Uterus (tissue), 4 donors: ENCODE results near the gene PRRC2C. TPM values are rescaled to one million over a fixed set of nuclear protein-coding genes. Genes with fewer than 3 reads are reported as not detected.

Experiments
- DNase-seq, 2 donors: peaks; one replicate each; pipeline ENCODE4 v3.0.0-alpha.2; 2019 to 2020
- H3K27ac ChIP-seq, 2 donors: fragments of 200-600 bp; sonication (generic); 1 replicate in 1 of 2; 2 replicates in 1 of 2; pipeline ENCODE4 v1.5.1; 2016 to 2018
- H3K27me3 ChIP-seq, 2 donors: fragments of 200-600 bp; sonication (generic); one replicate each; pipeline ENCODE4 v1.5.1; 2018 to 2019; ENCODE audit warnings: control low read depth in 1 of 2
- H3K36me3 ChIP-seq, 2 donors: fragments of 200-600 bp; sonication (generic); one replicate each; pipeline ENCODE4 v1.5.1; 2019; ENCODE audit warnings: control low read depth in 1 of 2
- H3K4me1 ChIP-seq, 2 donors: fragments of 200-600 bp; sonication (generic); one replicate each; pipeline ENCODE4 v1.5.1; 2018 to 2019; ENCODE audit warnings: control low read depth in 1 of 2
- H3K4me3 ChIP-seq, 2 donors: fragments of 200-600 bp; sonication (generic); 1 replicate in 1 of 2; 2 replicates in 1 of 2; pipeline ENCODE4 v1.5.1; 2018 to 2019; ENCODE audit warnings: mild to moderate bottlenecking in 1 of 2
- H3K9me3 ChIP-seq, 2 donors: fragments of 200-600 bp; sonication (generic); one replicate each; pipeline ENCODE4 v1.5.1; 2019; ENCODE audit warnings: control low read depth in 1 of 2
- POLR2A ChIP-seq, 2 donors: fragments of 450-650 bp; IDR thresholded peaks; one replicate each; pipeline ENCODE4 v1.6.1; 2016; ENCODE audit warnings: antibody characterized with exemption in 2 of 2, mild to moderate bottlenecking in 1 of 2, moderate library complexity in 1 of 2
- intact Hi-C: fragments of 100-400 bp; cut with DNase I; formaldehyde crosslinking; loops from one replicate; pipeline ENCODE4 v1.15.1; 2023; ENCODE audit warnings: low total_unique reads
- total RNA-seq, 4 donors: library from RNA; depleted of rRNA in 3 of 4; stranded (reverse); fragments of >200 nt in 3 of 4; gene quantifications; one replicate each; pipeline versions ENCODE4 v1.1.0 to v1.2.4, GENCODE V29; 2014 to 2023
- TF ChIP-seq, protein P1 (sequence below), 4 experiments: fragments of 200-600 bp in 2 of 4; fragments of 450-650 bp in 2 of 4; sonication (generic) in 2 of 4; IDR thresholded peaks; one replicate each; pipeline ENCODE4 v1.5.1; 2016 to 2019; ENCODE audit warnings: antibody characterized with exemption in 4 of 4, mild to moderate bottlenecking in 2 of 4, moderate library complexity in 1 of 4
- donor health status: DM: yes; HTN: yes; CAD: no.

The PRRC2C gene
- total RNA-seq, 4 donors from 2014 or later: 32.1 to 210 (median 76.1) TPM

DNA sequence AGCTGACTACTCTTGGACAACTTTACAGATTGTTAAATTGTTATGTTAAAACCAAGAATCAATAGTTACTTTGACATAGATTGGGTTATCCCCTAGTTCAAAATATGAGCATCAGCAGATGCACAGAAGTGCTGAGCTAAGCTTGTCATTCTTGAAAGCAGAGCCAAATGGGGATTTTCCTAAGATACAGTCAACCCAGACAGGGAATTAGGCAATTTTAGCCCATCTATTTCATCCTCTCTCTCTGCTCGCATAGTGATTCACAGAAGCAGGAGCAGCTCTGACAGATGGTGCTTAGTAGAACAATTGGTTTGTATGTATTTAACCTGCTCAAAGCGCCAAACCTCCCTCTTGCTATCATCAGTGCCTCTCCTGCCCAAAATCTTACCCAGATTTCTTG lies 27.9 kb upstream of the PRRC2C start:
- Histone ChIP-seq H3K9me3 (no peaks in the 10 kb centered on the region), H3K36me3 (no peaks in the 10 kb centered on the region), H3K27ac (no peak overlapping the region), H3K27me3 (no peaks in the 10 kb centered on the region), H3K4me1 (no peaks in the 10 kb centered on the region), H3K4me3 (no peak overlapping the region)
- intact Hi-C loops: no loop called here
- TF ChIP-seq POLR2A (IDR thresholded peaks at IDR 0.05): no peak
- TF ChIP-seq, protein P1, sequence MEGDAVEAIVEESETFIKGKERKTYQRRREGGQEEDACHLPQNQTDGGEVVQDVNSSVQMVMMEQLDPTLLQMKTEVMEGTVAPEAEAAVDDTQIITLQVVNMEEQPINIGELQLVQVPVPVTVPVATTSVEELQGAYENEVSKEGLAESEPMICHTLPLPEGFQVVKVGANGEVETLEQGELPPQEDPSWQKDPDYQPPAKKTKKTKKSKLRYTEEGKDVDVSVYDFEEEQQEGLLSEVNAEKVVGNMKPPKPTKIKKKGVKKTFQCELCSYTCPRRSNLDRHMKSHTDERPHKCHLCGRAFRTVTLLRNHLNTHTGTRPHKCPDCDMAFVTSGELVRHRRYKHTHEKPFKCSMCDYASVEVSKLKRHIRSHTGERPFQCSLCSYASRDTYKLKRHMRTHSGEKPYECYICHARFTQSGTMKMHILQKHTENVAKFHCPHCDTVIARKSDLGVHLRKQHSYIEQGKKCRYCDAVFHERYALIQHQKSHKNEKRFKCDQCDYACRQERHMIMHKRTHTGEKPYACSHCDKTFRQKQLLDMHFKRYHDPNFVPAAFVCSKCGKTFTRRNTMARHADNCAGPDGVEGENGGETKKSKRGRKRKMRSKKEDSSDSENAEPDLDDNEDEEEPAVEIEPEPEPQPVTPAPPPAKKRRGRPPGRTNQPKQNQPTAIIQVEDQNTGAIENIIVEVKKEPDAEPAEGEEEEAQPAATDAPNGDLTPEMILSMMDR (IDR thresholded peaks at IDR 0.05): no peak
- no peak for DNase-seq

DNA sequence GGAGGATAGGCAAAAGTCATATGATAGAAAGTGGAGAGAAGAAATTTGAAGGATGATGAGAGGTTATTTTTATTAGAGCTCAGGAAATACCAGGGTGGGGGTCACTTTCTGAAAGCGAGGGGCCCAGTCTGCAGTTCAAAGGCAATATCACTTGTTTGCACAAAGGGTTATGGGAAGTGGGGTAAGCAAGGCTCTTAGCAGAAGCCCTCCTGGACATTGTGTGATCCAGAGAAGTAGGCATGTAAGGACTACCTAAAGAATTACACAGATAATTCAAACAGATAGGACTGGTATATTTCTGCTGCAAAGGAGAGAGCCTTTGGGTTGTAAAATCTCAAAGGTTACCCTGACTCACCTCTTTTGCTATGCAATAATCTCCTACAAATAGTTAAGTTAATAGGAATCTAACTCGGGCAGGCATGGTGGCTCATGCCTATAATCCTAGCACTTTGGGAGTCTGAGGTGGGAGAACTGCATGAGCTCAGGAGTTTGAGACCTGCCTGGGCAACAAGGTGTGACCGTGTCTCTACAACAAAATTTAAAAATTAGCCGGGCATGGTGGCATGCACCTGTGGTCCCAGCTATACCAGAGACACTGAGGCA lies 25.2 kb upstream of the PRRC2C start:
- Histone ChIP-seq H3K27ac (no peak overlapping the region), H3K4me1 (no peaks in the 10 kb centered on the region), H3K9me3 (no peaks in the 10 kb centered on the region), H3K27me3 (no peaks in the 10 kb centered on the region), H3K36me3 (no peaks in the 10 kb centered on the region), H3K4me3 (no peak overlapping the region)
- TF ChIP-seq, protein P1 (IDR thresholded peaks at IDR 0.05): no peak
- TF ChIP-seq POLR2A (IDR thresholded peaks at IDR 0.05): no peak
- DNase-seq: no peak
- intact Hi-C loops: no loop called here

DNA sequence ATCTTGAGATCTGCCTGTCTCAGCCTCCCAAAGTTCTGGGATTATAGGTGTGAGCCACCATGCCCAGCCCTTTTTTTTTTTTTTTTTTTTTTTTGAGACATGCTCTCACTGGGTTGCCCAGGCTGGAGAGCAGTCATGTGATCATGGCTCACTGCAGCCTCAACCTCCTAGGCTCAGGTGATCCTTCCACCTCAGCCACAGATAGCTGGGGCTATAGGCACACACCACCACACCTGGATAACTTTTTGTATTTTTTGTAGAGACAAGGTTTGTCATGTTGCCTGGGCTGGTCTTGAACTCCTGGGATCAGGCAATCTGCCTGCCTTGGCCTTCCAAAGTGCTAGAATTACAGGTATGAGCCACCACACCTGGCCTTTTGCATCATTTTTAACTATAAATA lies 17.7 kb upstream of the PRRC2C start:
- no peak overlapping the region for H3K27ac ChIP-seq
- no peaks in the 10 kb centered on the region for H3K9me3 ChIP-seq
- TF ChIP-seq, protein P1 (IDR thresholded peaks at IDR 0.05): no peak
- no peak for TF ChIP-seq POLR2A (IDR thresholded peaks at IDR 0.05)
- no peaks in the 10 kb centered on the region for H3K27me3 ChIP-seq
- no peak overlapping the region for H3K4me3 ChIP-seq
- intact Hi-C loops: no loop called here
- H3K36me3 ChIP-seq: no peaks in the 10 kb centered on the region
- H3K4me1 ChIP-seq: no peaks in the 10 kb centered on the region
- no peak for DNase-seq

DNA sequence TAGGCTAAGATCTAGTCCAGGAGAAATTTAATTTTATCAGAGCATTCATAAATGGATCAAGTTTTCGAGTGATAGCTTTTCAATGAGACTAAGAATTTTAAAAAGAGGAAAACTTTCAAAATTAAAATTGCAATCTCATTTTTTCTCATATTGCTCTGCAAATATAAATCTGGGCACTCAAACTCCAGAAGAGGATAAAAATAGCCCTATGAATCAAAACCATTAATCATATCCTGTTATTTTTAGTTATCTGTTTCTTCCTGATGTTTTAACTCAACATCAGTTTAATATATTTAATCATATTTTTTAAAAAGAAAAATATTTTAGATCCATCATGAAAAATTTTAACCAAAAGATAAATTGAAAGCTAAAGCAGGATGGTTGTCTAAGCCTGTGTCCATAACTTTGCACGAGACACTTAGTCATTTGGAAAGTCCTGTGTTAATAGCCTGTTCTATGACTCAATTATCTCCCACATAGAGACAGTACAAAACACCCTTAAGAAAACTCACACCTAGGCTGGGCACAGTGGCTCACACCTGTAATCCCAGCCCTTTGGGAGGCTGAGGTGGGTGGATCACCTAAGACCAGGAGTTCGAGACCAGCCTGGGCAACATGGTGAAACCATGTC lies 17.1 kb upstream of the PRRC2C start:
- no peak overlapping the region for H3K27ac ChIP-seq
- TF ChIP-seq, protein P1 (IDR thresholded peaks at IDR 0.05): no peak
- TF ChIP-seq POLR2A (IDR thresholded peaks at IDR 0.05): no peak
- no peaks in the 10 kb centered on the region for H3K9me3 ChIP-seq
- no peak for DNase-seq
- no peaks in the 10 kb centered on the region for H3K27me3 ChIP-seq
- H3K4me1 ChIP-seq: no peaks in the 10 kb centered on the region
- intact Hi-C loops: no loop called here
- H3K36me3 ChIP-seq: no peaks in the 10 kb centered on the region
- H3K4me3 ChIP-seq: no peak overlapping the region

DNA sequence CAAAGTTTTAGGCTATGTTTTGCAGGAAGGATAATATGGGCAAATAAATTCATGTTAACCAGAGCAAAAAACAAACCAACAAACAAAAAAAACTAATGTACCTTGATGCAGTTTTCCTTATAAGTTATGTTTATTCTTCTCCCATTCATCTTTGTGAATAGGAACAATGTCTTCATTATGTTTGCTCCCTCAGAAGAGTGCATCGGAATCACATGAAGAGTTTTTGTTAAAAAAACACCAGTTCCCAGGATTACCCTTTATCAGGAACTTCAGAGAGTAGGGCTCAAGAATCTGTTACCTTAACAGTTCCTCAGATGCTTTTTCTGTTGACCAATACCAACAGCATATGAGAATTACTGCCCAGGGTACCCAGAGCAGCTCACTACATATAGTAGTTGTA lies 14.6 kb upstream of the PRRC2C start:
- intact Hi-C loops: no loop called here
- no peak for DNase-seq
- Histone ChIP-seq H3K4me1 (no peaks in the 10 kb centered on the region), H3K27ac (no peak overlapping the region), H3K4me3 (no peak overlapping the region), H3K9me3 (no peaks in the 10 kb centered on the region), H3K27me3 (no peaks in the 10 kb centered on the region), H3K36me3 (no peaks in the 10 kb centered on the region)
- TF ChIP-seq POLR2A (IDR thresholded peaks at IDR 0.05): no peak
- TF ChIP-seq, protein P1 (IDR thresholded peaks at IDR 0.05): no peak
